Measurements from ENCODE around the gene C17orf113.

C17orf113 gene

DNA sequence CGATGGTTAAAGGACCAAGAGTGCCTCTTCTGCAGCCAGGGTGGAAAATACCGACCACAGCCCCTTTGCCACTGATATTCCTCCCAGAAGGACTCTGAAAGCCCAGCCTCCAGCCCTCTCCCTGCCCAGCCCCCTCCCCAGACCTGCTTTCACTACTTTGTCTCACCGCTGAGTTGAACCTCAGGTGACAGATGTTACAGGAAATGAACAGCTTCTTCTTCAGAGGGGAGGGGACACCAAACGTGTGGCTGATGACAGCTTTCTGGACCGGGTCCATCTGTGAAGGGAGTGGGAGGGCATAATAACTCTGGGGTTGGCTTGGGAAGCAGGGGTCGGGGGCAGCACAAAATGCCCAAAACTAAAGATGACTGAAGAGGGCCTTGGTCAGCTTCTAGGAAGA, 16.3 kb downstream of the C17orf113 start:
- no peak for DNase-seq (ENCODE audit: low read depth)
- in situ Hi-C loops (cut with HindIII; ENCODE audit: low sequenced_read_pairs), result no loop called here
- TF ChIP-seq, protein P1, sequence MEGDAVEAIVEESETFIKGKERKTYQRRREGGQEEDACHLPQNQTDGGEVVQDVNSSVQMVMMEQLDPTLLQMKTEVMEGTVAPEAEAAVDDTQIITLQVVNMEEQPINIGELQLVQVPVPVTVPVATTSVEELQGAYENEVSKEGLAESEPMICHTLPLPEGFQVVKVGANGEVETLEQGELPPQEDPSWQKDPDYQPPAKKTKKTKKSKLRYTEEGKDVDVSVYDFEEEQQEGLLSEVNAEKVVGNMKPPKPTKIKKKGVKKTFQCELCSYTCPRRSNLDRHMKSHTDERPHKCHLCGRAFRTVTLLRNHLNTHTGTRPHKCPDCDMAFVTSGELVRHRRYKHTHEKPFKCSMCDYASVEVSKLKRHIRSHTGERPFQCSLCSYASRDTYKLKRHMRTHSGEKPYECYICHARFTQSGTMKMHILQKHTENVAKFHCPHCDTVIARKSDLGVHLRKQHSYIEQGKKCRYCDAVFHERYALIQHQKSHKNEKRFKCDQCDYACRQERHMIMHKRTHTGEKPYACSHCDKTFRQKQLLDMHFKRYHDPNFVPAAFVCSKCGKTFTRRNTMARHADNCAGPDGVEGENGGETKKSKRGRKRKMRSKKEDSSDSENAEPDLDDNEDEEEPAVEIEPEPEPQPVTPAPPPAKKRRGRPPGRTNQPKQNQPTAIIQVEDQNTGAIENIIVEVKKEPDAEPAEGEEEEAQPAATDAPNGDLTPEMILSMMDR (IDR thresholded peaks at IDR 0.05; ENCODE audit: low read depth, low read length, missing control alignments), result no peak
- H3K4me3 ChIP-seq (ENCODE audit: low read depth, low read length), result no peak overlapping the region

GRCh38 chr17:42031584-42031983, 18.8 kb downstream of the C17orf113 start:
- TF ChIP-seq, protein P1 (IDR thresholded peaks at IDR 0.05; ENCODE audit: low read depth, low read length, missing control alignments), result no peak
- no peak for DNase-seq (ENCODE audit: low read depth)
- in situ Hi-C loops (cut with HindIII; ENCODE audit: low sequenced_read_pairs), result no loop called here
- H3K4me3 ChIP-seq (ENCODE audit: low read depth, low read length), result no peak overlapping the region

DNA sequence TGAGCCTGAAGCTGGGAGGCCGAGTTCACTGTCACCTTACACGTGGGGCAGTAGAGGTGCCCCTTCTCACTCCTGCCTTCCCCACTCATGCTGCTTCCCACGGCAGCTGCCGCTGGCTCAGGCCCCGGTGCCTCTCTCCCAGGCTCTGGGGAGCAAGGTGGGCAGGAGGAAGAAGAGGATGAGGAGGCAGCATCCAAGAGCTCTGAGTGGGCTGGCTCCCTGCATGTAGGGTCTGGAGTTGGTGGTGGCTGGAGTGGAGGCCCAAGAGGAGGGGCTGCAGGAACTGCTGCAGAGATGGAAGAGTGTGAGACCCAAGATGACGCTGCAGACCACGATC, 21.6 kb downstream of the C17orf113 start:
- in situ Hi-C loops (cut with HindIII; ENCODE audit: low sequenced_read_pairs), result loop anchor here (5.0 kb wide), 1 partner anchor 54 kb away; no protein-coding TSS in a partner anchor
- no peak overlapping the region for H3K4me3 ChIP-seq (ENCODE audit: low read depth, low read length)
- DNase-seq (ENCODE audit: low read depth), result no peak
- TF ChIP-seq, protein P1 (IDR thresholded peaks at IDR 0.05; ENCODE audit: low read depth, low read length, missing control alignments), result no peak

GRCh38 chr17:42027961-42028790, 22.2 kb downstream of the C17orf113 start:
- in situ Hi-C loops (cut with HindIII; ENCODE audit: low sequenced_read_pairs), result loop anchor here (5.0 kb wide), 1 partner anchor 54 kb away; no protein-coding TSS in a partner anchor
- no peak for DNase-seq (ENCODE audit: low read depth)
- H3K4me3 ChIP-seq (ENCODE audit: low read depth, low read length), result no peak overlapping the region
- TF ChIP-seq, protein P1 (IDR thresholded peaks at IDR 0.05; ENCODE audit: low read depth, low read length, missing control alignments), result peak; percentile 20

- TF ChIP-seq, protein P1 (IDR thresholded peaks at IDR 0.05; ENCODE audit: low read depth, low read length, missing control alignments), result no peak
- DNase-seq (ENCODE audit: low read depth), result no peak
- H3K4me3 ChIP-seq (ENCODE audit: low read depth, low read length), result no peak overlapping the region
- in situ Hi-C loops (cut with HindIII; ENCODE audit: low sequenced_read_pairs), result loop anchor here (5.0 kb wide), 1 partner anchor 55 kb away; no protein-coding TSS in a partner anchor
These were observed 22.9 kb downstream of the C17orf113 start for GRCh38 chr17:42027590-42027889.

DNA sequence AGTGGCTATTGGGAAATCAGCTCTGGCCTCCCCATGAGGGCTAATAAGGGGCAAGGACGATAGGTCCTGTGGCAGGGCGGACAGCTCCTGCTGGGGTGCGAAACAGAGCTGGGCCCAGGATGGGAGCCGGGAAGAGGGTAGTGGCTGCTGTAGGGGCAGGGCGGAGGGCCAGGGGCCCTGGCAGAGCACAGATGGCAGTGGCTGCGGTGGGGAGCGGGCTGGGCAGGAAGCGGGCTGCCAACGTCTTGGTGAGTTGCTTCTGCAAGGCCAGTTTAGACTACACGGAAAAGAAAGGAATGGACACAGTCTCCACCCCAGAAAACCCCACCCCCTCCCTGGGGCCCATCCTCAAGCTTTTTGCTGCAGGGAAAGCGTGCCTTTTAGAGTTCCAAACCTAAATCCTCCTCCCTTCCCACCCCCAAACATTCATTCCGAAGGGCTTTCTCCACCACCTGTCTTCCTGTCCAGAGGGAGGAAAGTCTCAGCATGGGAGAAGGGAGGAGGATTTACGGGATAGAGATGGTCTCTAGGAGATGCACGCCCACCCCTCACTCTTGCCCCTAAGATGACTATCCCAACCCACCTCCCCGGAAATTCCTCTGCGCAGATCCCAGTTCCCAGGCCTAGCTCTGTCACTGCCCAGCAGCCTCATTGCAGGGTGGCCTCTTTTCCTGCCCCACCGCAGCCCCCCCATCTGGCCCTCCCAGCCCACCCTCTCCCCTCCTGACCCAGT, 23.4 kb downstream of the C17orf113 start:
- TF ChIP-seq, protein P1 (IDR thresholded peaks at IDR 0.05; ENCODE audit: low read depth, low read length, missing control alignments), result no peak
- no peak overlapping the region for H3K4me3 ChIP-seq (ENCODE audit: low read depth, low read length)
- in situ Hi-C loops (cut with HindIII; ENCODE audit: low sequenced_read_pairs), result loop anchor here (5.0 kb wide), 1 partner anchor 55 kb away; no protein-coding TSS in a partner anchor
- DNase-seq (ENCODE audit: low read depth), result no peak

Measured in astrocyte of the cerebellum (primary cell).